NCI-H1436 treated with DMSO at 0.1 percent for 48 hours (cell line): ENCODE data around the gene ZBTB20.

Source experiments
- DNase-seq: peaks from one replicate; lab custom pipeline; 2025; lab: John Stamatoyannopoulos, UW

The ZBTB20 gene

GRCh38 chr3:115021061-115021460 lies 126.0 kb downstream of the ZBTB20 start:
- DNase-seq = no peak

DNA sequence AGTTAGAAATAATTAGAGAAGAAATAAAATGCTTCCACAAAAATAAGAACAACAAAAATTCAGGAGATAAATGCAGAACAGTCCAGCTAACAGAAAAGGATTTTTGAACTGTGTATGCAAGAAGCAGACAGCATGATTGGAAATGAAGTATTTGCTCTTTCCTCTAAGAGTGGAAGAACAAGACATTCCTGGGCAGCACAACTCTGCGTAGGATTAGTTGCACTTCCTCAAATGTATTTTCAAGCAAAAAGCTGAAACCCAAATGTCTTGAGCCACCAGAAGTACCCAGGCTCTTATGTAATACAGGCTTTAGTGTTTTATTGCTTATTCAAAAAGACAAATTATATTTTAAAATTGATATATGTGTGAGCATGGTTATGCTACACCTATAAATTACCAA lies 127.2 kb downstream of the ZBTB20 start:
- no peak for DNase-seq

- DNase-seq = no peak
Measured at GRCh38 chr3:115018694-115019093, 128.4 kb downstream of the ZBTB20 start.

DNA sequence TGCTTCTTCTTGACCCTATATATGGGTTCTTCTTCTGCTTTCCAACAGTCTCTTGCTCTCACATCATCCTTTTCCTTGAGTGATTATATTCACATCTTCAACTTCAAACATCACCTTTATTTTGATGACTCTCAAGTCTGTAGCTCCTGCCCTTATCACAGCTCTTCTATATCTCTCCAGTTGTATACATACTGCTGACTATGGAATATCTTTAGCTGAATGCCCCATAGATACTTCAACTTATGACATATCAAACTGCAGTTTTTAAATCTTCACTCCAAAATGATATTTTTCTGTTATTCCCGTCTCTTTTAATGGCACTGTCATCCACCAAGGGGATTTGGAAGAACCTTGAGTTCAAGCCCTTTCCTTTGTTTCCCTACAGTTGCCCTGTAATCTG lies 139.1 kb downstream of the ZBTB20 start:
- no peak for DNase-seq

GRCh38 chr3:115004201-115005140 lies 142.6 kb downstream of the ZBTB20 start:
- no peak for DNase-seq

DNA sequence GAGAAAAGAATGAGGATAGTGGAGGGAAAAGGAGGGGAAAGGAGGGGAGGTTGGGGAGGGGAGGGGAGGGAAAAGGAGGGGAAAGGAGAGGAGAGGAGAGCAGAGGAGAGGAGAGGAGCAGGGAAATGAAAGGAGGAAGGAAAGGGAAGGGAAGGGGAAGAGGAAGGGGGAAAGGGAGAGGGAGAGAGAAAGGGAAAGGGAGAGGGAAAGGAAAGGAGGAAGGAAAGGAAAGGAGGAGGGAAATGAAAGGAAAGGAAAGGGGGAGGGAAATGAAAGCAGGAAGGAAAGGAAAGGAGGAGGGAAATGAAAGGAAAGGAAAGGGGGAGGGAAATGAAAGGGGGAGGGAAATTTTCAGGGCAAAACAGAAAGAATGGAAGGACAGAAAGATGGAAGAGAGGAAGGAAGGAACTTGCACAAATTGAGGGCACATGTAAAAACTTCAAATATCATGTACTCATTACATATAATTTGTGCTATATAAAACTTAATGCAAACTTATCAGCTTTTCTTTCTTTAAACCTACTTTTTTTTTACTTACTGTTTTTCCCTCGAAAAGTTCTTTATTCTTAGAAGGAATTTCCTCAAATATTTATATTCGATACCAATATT lies 148.0 kb downstream of the ZBTB20 start:
- DNase-seq = no peak

DNA sequence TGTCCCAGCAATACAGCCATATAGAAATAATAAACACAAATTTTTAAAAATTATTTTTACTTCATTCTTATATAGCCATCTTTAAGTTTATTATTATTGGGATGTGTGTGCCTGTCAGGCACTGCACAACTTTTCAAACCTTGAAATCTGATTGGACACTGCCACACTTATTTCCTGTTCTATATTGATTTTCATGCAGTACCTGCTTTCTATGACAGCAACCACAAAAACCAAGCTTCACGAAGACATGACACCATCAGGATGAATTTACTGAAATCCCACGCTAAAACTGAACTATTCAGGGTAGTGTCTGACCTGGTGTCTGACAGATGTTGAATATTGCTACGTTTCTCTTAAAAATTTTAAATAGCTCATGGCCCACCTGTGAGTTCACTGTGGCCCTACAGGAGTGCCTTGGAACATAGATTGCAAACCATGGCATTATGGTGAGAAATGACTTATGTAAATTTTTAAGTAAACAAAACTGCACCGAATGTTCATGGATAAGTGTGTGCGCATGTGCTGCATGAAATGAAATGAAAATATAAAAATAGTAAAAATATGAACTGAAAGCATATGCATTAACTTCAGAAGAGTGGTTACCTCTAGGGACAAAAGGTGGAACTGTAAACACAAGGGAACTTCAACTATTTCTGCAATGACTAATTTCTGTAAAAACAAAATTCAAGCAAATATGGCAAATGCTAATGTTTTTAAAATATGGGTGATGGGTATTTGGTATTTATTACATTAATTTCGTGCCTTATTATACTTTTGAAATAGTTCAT lies 152.3 kb downstream of the ZBTB20 start:
- DNase-seq = no peak

- DNase-seq = no peak
Measured at GRCh38 chr3:114985776-114986175, 161.3 kb downstream of the ZBTB20 start.

DNA sequence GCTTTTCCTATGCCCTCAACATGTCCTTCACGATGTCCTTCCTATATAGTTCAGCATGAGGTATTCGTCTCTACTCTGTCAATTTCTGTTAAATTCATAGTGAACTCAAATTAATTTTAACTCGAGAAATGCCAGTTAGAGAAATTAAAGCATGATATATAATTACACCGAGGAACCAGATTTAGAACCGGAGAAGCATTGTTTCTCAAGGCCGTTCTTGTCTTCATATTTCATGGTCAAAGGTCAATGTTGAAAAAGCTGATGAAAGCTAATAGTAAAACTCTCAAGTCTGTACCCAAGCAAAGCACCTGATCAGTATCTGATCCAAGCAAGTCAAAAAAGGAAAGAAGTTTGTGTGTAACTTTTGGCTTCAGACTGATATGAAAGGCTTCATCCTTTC lies 163.8 kb downstream of the ZBTB20 start:
- DNase-seq = no peak

DNA sequence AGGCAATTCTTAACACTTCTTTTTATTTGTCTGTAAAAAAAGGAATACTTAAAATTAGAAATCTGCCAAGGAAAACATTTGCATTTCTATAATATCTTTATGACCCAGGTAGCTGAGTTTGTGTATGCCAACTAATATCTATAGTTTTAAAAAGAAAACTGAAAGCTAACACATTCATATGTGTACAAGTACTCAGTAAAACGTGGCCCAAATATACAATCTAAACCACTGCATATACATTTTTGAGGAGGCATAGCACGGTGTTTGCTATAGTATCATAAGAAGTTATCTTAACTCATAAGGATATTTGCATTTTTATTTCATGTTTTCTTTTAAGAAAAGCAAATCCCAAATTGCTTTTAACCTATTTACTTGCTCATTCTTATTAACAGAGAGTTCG lies 172.7 kb downstream of the ZBTB20 start:
- no peak for DNase-seq

- peak; percentile 20 for DNase-seq
Measured at GRCh38 chr3:114973536-114973935, 173.6 kb downstream of the ZBTB20 start.

- no peak for DNase-seq
Measured at GRCh38 chr3:114967168-114967567, 179.9 kb downstream of the ZBTB20 start.

GRCh38 chr3:114962189-114962588 lies 184.9 kb downstream of the ZBTB20 start:
- DNase-seq = no peak

DNA sequence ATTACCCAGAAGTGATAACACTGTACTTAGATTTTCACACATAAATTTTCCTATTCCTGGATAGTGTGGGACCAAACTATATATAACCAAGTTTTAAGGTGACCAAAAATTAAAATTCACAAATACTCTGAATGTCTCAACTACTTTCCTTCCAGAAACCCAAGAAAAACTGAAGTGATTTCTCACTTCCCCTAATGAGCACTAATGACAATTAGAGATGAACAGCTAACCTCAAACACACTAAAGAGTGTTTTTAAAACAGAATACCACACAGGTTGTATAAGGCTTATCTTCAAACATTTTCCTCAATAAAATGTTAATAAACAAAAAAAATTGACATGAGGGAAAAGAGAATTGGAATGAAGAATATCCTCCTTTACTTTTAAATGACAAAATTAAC lies 188.2 kb downstream of the ZBTB20 start:
- DNase-seq = no peak

DNA sequence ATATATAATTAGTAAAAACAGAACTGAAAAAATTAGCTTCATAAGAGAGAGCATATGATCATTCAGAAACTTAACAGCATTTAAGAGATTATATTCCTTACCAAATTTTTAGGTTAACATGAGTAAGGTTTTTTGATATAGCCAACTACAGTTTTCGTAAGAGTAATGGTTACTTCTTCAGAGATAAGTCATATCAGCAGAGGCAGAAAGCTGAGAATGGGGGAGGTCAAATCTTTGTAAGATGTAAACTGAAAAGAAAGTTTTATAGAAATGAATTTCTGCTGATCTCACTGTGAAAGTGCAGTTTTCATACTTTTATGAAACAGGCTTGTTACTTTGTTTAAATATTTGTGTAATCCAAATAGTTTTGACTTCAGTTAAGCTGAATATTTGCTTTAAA lies 193.3 kb downstream of the ZBTB20 start:
- DNase-seq = no peak

DNA sequence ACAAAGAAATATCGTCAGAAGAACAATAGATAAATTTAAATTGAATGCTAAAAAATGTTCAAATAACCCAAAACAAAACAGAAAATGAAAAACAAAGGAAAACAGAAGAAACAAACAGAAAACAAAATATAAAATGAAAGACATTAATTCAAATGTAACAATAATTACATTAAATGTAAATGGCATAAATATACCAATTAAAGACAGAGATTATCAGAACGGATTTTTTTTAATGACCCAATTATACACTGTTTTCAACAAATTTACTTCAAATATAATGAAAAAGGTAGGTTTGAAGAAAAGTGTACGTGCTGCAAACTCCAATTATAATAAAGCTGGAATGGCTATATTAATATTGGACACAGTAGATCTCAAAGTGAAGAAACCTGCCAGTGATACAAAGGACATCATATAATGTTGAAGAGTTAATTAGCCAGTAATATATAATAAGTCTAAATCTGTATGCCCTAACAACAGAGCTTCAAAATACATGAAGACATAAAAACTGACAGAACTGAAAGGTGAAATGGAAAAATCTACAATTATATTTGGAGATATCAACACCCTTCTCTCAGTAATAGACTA lies 193.8 kb downstream of the ZBTB20 start:
- DNase-seq = no peak

DNA sequence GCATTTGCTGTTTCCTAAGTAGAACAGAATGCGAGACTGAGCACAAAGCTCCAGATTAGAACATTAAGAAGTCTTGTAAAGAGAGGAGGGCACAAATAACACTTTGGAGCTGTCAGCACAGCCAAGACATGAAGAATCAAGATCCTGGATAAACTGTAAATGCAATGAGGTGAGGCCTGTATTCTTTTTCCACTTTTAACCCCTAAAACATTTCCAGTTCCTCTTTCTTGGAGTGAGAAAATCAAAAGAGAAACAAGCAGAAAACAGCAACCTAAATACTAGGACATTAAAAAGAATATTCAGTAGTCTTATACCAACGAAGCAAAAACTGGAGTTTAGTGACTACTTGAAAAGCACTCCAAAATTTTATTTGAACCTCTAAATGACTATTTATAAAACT lies 204.3 kb downstream of the ZBTB20 start:
- DNase-seq = no peak

DNA sequence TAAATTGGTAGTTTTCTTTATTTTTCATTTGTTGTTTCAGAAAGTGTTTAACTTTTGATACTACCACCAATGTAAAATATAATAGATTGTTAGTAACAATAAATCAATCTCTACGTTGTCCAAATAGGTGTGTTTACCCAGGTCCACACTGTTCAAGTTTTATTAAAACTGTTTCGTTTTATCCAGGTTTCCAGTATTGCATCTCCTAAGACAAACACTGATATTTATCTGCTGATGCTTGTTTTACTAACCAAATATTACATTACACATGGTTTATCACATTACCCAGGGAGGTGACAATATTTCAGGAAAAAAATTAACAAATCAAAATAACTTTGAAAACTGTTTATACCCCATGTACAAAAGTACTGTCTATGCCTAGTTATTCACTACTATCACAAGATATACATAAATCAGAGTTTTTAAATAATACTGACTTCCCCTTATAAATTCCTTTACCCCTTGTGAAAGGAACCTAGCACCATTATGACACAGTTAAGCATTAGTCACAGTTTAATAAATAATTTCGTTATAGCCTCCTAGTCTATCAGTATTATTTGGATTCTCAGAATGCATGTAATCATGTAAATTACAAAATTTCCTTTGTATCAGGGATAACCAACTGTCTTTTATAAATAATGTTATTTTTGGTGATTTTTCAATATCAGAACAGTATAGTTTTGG lies 205.3 kb downstream of the ZBTB20 start:
- no peak for DNase-seq

DNA sequence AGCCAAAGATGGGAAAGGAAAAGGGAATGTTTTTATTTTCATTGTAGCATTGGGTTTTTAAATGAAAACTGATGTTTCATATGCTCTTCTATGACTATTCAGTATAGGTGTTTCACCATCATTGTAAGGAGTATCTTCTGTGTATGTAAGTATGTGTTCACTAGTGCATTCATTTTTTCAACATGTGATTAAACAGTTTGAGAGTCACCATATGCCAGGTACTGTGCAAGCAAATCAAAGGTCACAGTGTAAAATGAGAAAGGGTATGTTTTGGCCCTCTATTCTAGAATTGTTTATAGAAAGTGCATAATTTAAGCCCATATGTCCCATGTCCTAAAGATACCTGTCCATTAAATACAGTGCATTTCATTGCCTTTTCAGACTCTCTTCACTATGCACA lies 207.2 kb downstream of the ZBTB20 start:
- no peak for DNase-seq

GRCh38 chr3:114933407-114933806 lies 213.7 kb downstream of the ZBTB20 start:
- no peak for DNase-seq

DNA sequence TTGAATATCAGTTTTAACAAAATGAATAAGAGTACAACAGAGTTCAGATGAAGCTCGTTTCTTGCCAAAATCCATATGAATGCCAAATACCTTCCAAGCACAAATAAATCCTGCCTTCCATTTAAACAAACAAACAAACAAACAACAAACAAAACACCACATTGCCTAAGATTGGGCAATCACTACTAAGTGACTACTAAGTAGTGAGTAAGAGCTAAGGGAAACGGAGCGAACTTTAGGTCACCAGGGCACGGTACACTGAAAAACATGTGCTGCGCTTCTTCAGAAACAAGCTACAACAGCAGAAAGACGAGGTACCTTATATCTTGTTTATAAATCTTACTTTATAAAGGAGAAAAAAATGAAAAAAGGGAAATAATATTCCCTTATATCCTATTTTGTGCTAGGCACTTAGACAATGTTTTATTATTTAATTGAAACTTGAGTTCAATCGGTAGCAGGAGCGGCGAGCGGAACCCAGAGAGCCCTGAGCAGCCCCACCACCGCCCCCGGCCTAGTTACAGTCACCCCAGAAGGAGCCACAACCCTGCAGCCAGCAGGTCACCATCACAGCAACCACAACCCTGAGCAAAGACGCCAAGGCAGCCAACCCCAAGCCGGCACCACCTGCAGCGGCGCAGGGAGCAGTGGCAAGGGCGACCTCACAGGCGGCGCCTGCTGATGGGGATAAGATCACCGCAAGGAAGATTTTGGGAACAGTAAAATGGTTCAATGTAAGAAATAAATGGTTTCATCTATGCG lies 216.9 kb downstream of the ZBTB20 start:
- no peak for DNase-seq
